AG08395 (cell line): Measurements from ENCODE around the gene TRAPPC3.
"Not testable (repeated sequence)": the region's sequence is repeated elsewhere in the genome, so short reads cannot be mapped to it uniquely, and the experiment has no call there.

Source experiments
- DNase-seq: peaks from one replicate; pipeline ENCODE4 v3.0.0; 2012; ENCODE audit warnings: mixed read lengths, low spot score

Gene TRAPPC3

DNA sequence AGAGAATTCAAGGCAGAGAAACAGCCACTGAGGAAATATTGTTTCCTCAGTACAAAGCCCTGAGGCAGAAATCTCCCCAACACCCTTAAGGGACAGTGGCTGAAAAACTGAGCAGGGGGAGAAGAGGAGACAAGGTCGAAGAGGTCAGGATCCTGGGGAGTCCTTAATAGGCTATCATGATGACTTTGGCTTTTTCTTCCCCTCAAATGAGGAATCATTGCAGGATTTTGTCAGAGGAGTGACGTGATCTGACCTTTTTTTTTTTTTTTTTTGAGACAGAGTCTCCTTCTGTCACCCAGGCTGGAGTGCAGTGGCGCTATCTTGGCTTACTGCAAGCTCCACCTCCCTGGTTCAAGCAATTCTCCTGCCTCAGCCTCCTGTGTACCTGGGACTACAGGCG lies 16.9 kb upstream of the TRAPPC3 start:
- DNase-seq = no peak

DNA sequence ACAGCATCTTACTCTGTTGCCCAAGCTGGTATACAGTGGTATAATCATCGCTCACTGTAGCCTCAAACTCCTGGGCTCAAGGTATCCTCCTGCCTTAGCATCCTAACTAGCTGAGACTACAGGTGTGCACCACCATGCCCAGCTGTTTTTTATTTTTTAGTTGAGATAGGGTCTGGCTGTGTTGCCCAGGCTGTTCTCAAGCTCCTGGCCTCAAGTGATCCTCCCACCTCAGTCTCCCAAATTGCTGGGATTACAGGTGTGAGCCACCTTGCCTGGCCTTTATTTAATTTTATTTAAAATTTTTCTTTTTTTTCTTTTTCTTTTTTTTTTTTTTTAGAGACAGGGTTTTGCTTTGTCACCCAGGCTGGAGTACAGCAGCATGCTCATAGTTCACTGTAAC lies 15.9 kb upstream of the TRAPPC3 start:
- no peak for DNase-seq

DNA sequence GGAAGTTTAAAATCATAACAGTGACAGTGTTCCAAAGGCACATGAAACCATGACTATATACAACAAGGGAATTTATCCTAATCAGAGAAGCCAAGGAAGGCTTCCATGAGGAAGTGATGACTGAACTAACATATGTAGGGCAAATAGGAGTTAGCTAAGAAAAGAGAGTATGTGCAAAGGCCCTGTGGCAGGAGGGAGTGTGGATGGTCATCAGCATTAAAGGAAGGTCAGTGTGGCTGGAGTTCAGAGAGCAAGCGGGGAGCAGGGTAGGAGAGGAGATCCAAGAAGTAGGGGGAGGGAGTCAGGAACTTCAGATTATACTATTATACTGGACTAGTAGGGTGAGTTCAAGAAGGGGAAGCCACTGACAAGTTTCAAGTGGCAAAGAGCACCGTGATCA lies 15.1 kb upstream of the TRAPPC3 start:
- no peak for DNase-seq

DNA sequence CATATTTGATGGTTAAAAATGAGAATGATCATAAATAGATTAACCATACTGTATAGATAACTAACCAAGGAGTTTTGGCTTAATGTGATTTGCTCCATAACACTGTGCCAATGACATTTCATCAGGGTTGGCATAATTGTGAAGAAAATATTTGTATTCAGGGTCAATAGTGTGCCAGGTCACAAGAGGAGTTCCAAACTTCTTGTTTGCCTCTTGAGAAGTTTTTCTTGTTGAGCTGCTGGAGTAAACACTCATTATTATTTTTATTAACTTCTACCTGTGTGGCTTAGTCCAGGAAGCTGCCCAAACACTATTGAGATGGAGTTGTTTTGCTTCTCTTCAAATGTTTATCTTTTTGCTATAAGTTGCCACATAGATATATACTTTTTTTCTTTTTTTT lies 14.1 kb upstream of the TRAPPC3 start:
- no peak for DNase-seq

DNA sequence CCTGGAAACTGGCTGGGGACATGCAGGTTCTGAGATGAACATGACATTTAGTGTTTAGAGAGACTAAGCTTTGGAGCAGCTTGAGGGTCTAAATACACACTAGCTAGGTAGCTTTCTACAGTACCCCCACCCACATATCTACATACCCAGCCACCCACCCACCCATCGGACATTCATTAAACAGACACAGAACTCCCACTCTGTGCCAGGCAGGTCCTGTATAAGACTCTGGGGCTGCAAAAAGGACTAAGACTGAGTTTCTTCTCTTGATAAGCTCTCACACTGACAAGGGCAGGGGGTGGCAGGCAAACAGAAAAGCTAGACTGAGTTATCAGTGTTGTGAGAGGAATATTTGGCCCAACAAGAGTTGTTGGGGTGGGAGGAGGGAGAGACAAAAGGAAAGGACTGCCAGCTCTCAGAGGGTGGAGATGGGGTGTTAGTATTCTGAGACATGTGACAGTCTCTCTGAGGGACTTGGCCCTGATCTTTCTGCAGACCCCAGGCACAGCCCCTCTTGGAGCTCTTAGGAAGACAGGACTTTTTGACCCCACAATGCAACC lies 13.5 kb upstream of the TRAPPC3 start:
- DNase-seq = no peak

DNA sequence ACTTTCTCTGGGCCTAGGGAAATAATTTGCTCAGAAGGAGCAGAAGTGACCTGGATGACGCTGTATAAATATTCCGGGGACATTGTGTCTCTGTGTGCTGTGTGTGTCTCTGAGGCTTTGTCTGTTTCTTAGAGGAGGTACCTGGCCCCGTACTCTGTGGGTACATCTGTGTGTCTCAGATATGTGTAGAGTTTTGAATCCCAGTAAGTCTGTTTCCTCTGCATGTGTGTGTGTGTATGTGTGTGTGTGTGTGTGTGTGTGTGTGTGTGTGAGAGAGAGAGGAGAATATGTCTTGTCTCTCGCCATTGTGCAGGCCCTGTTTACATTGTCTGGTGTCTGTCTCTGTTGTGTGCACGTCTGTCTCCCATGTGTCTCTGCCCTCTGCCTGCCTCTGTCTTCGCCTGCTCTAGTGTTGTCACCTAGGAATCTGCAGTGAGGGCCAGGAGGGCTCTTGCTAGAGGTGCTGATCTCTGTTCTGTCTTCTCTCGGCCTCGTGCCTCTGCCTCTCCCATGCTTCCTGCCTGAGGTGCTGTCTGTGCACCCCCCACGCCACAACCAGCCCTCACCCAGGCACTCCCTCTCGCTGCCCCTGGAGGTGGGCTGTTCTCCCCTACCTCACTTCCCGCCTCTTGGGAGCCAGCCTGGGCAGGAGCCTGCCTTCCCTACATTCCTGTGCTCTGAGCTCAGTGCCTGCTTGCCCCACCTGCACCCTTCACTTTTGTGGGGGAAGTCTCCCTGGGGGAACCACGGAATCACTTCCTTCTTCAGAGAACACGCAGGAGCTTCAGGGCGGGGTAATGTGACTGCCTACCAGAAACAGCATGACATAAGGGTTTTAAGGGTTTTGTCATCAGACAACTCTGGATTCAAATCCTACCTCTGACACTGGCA lies 12.6 kb upstream of the TRAPPC3 start:
- DNase-seq = no peak

GRCh38 chr1:36160949-36161485 lies 11.7 kb upstream of the TRAPPC3 start:
- DNase-seq = peak; percentile 80

DNA sequence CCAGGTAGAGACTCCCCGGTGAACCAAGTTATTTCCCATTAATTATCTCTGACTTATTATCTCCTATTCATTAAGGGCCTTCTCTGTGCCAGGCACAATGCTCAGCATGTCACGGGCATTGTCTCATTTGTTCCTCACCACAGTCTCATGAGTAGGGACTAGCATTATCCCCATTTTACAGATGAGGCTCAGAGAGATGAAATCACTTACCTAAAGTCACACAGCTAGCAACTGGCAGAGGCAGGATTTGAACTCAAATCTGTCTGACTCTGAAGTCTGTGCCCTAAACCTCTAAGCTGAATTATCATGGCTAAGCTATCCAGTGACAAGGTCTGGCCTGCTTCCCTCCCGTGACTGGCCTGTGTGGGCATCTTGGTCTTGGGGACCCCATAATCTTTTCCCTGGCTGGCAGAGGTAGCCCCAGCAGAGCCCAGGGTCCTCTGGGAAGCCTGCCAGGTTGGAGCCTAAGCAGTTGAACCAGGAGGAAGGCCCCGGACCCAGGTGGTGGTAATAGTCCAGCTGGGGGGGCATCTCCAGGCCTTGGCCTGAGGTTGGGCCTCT lies 11.2 kb upstream of the TRAPPC3 start:
- no peak for DNase-seq

GRCh38 chr1:36159614-36160387 lies 10.5 kb upstream of the TRAPPC3 start:
- DNase-seq = no peak

GRCh38 chr1:36158827-36159252 lies 9.6 kb upstream of the TRAPPC3 start:
- DNase-seq = not testable (repeated sequence)

- no peak for DNase-seq
Measured at GRCh38 chr1:36157973-36158826, 8.9 kb upstream of the TRAPPC3 start.

DNA sequence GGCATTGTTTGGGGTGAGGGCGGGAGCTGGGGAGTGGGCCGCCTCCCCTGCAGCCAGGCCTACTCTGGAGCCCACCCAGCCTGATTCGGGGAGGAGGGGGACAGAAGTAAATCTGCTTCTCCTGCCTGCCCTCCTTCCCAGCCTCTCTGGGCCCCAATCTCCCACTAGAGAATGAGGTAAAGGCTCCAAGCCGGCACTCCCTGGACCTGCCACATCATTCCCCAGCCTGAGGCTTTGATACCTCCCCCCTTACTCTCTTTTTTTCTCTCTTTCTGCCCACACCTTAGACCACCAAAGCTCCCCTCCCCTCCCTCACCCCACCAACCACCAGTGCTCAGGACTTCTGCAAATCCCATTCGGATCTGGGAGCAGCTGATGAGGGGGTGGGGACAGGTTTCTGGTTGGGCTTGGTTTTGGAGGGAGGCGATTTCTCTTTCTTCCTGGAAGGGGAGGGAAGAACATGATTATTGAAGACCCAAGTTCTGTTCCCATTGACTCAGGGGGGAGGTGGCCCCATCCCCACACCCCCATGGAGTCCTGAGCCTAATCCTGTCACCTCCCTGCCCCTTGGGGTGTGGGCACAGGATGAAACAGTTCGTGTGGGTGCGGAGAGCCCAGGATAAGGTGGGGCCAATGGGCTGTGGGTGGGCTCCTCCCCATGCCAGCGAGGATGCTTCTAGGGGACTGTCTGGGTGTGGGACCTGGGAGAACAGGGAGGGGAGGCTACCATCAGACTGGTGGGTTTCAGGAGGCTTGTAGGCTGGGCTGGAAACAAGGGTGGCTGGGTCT lies 8.0 kb upstream of the TRAPPC3 start:
- DNase-seq = no peak

- no peak for DNase-seq
Measured at GRCh38 chr1:36156329-36157114, 7.2 kb upstream of the TRAPPC3 start.

- peak; percentile 88 for DNase-seq
Measured at GRCh38 chr1:36155408-36156328, 6.4 kb upstream of the TRAPPC3 start, which contains the start of gene MAP7D1. Gene MAP7D1 (plus strand): TSS chr1:36156160. CDS start chr1:36156418, 258 bp downstream.

DNA sequence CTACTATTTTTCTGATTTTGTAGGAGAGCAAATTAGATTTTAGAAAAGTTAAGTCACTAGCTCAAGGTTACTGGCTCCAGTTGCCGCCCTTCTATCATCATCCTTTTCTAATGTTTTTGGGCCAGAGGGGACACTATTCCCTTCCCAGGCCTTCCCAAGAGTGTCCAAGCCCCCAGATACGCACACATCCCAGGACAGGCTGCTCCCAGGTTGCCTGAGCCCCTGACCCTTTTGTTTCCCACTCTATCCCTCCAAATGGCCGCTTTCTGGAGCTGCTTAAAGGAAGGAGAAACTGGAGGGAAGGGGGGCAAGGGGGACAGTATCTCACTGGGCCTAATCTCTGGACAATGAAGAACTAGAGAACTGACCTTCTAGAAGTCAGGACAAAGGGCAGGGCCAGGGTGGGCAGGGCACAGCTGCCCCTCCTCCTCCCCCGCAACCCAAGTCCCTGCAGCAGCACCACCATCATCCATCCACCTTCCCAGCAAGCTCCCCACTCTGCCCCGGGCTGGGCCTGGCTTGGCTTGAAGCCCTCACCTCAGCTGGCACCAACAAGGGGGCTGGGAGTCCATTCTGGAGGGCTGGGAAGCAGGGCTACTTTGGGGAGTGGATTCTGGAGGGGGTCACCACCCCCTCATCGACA lies 5.6 kb upstream of the TRAPPC3 start:
- DNase-seq = no peak

DNA sequence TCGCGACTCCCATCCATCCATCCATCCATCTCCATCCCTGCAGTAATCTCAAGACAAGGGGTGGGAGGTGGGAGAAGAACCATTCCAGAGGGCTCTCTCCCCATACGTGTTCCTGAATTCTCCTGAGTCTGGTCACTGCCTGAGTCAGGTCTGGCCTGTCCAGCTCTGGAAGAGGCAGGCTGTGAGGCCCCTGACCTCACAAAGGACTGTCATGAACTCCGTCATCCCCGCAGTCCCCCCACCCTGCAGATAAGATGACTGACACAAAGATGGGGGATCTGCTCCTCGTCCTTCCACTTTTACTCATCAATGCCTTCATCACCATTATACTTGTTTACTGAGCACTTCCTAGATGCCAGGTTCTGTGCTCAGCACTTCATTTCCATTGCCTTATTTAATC lies 5.0 kb upstream of the TRAPPC3 start:
- no peak for DNase-seq

- DNase-seq = no peak
Measured at GRCh38 chr1:36153476-36153875, 4.2 kb upstream of the TRAPPC3 start.

GRCh38 chr1:36151845-36152203 lies 2.5 kb upstream of the TRAPPC3 start:
- DNase-seq = no peak
